Measurements from ENCODE around the gene NSD1. TPM values are rescaled to one million over a fixed set of nuclear protein-coding genes. Genes with fewer than 3 reads are reported as not detected.

The NSD1 gene
- total and polyA plus RNA-seq, 10 of the 15 experiments (the other 5 are each of a cell fraction or from before 2014, with no cell fraction given) = 7.0 to 57.9 (median 30.4) TPM

GRCh38 chr5:177194268-177194667, 60.7 kb downstream of the NSD1 start:
- 98% methylated on average over 3 of the region's 3 CpGs for WGBS (ENCODE audit: insufficient coverage, insufficient replicate concordance, low lambda C conversion rate, missing lambda C conversion rate)
- ChIA-PET CTCF (interaction anchor here (1.1 to 1.3 kb wide), 2 partner anchors 9 to 81 kb away, joined by 3 to 4 read pairs; no protein-coding TSS in a partner anchor), SMC1A (ENCODE audit: uncharacterized antibody, unreplicated experiment) (interaction anchor here (1.0 to 1.8 kb wide), 3 partner anchors 17 to 122 kb away, joined by 4 to 5 read pairs (median 5); no protein-coding TSS in a partner anchor), POLR2A (interaction anchor here (0.6 kb wide), 1 partner anchor 39 kb away, joined by 3 read pairs; no protein-coding TSS in a partner anchor), RAD21 (ENCODE audit: unreplicated experiment) (no interaction called here)
- no peaks in the 10 kb centered on the region for H3K9me3 ChIP-seq (replicated peaks; ENCODE audit: control insufficient read depth, insufficient read depth, low read length)
- H3K9ac ChIP-seq (ENCODE audit: control insufficient read depth, insufficient read depth, low read length) = no peak overlapping the region
- TF ChIP-seq NR2C2 (IDR thresholded peaks at IDR 0.05; ENCODE audit: borderline replicate concordance, control insufficient read depth, insufficient read length, low read depth) (no peak), SREBF2 (IDR thresholded peaks at IDR 0.05; ENCODE audit: low read length) (no peak), CEBPZ (IDR thresholded peaks at IDR 0.05; ENCODE audit: low read depth, low read length) (no peak), MTA2 (IDR thresholded peaks at IDR 0.05; ENCODE audit: low read depth) (no peak), CHD1 (IDR thresholded peaks at IDR 0.05; ENCODE audit: low read depth, low read length) (no peak), IKZF2 (IDR thresholded peaks at IDR 0.05) (no peak), IKZF1 (conservative IDR thresholded peaks at IDR 0.05) (no peak), BACH1 (IDR thresholded peaks at IDR 0.05; ENCODE audit: borderline replicate concordance) (no peak), ZBED1 (IDR thresholded peaks at IDR 0.05; ENCODE audit: borderline replicate concordance) (no peak)
- TF ChIP-seq, protein P1, sequence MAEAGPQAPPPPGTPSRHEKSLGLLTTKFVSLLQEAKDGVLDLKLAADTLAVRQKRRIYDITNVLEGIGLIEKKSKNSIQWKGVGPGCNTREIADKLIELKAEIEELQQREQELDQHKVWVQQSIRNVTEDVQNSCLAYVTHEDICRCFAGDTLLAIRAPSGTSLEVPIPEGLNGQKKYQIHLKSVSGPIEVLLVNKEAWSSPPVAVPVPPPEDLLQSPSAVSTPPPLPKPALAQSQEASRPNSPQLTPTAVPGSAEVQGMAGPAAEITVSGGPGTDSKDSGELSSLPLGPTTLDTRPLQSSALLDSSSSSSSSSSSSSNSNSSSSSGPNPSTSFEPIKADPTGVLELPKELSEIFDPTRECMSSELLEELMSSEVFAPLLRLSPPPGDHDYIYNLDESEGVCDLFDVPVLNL (IDR thresholded peaks at IDR 0.05; ENCODE audit: low read depth, low read length) = no peak
- DNase-seq (ENCODE audit: low read depth, low spot score) (no peak), ATAC-seq (no peak), FAIRE-seq (no peak)
- H3K4me3 ChIP-seq = no peak overlapping the region
- in situ Hi-C loops (cut with MboI) = no loop called here
- H3K36me3 ChIP-seq (ENCODE audit: control insufficient read depth in 2 of 2, insufficient read depth in 2 of 2, low read length in 1 of 2) = peaks cover 0 to 15% of the 10 kb centered on the region in 2 experiments; a peak in 3 of 4 replicates
- intact Hi-C loops (cut with micrococcal nuclease; ENCODE audit: unreplicated experiment) = no loop called here
- peaks cover 8% of the 10 kb centered on the region; the same call in 1 of the 2 replicates for H3K4me1 ChIP-seq (ENCODE audit: control insufficient read depth, insufficient read depth, low read length)
- H4K20me1 ChIP-seq (ENCODE audit: control insufficient read depth, insufficient read depth) = no peaks in the 10 kb centered on the region
- no peak overlapping the region for H3K27ac ChIP-seq (ENCODE audit: control insufficient read depth, insufficient read depth)
- H3K79me2 ChIP-seq (ENCODE audit: control insufficient read depth, insufficient read depth, low read length) = no peaks in the 10 kb centered on the region; the same call in 1 of the 2 replicates
- H2AFZ ChIP-seq (ENCODE audit: control insufficient read depth, low read depth, low read length) = no peak overlapping the region
- H3K4me2 ChIP-seq (ENCODE audit: control insufficient read depth, insufficient read depth) = no peak overlapping the region
- no peaks in the 10 kb centered on the region for H3K27me3 ChIP-seq (replicated peaks in 1 of 2; ENCODE audit: control insufficient read depth in 2 of 2, insufficient read depth in 2 of 2, low read length in 1 of 2)
- BruUV-seq (replicated peaks) = no TSS peak
